Measurements from ENCODE around the gene CINP. TPM values are rescaled to one million over a fixed set of nuclear protein-coding genes. Genes with fewer than 3 reads are reported as not detected.

CINP gene
- total RNA-seq, 1 experiment from 2014 or later = 36.6 TPM

DNA sequence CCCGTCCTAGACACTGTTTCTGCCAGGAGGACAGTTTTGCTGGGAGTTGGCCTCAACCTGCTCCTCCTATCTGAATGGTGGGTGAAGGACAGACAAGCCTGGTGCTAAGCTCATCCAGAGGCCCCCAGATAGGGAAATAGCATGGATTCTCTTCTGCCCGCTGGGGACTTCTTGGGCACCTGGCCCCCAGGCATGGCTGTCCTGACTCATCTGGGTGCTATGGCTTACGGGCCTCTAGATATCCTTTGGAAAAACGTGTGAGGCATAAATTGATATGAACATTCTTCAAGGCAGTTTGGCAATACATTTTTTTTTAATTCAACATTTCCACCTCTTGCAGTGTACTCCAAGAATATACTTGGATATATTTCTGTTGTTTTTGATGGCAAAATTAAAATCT is 8.7 kb upstream of the CINP start:
- H3K36me3 Mint-ChIP-seq (ENCODE audit: insufficient read depth, unreplicated experiment) = peaks cover 16% of the 10 kb centered on the region
- no peak overlapping the region for H3K27ac Mint-ChIP-seq (ENCODE audit: low read depth, unreplicated experiment)
- no peak overlapping the region for H3K4me3 Mint-ChIP-seq (ENCODE audit: unreplicated experiment)
- ChIA-PET POLR2A (interaction anchor here (1.7 kb wide), 1 partner anchor 9 kb away, joined by 4 read pairs; the partner anchor contains the start of genes CINP and TECPR2), CTCF (interaction anchor here (0.6 kb wide), 1 partner anchor 67 kb away, joined by 3 read pairs; no protein-coding TSS in a partner anchor)
- no peaks in the 10 kb centered on the region for H3K27me3 Mint-ChIP-seq (ENCODE audit: insufficient read depth, unreplicated experiment)
- no peaks in the 10 kb centered on the region for H3K9me3 Mint-ChIP-seq (ENCODE audit: unreplicated experiment)
- TF ChIP-seq, protein P1, sequence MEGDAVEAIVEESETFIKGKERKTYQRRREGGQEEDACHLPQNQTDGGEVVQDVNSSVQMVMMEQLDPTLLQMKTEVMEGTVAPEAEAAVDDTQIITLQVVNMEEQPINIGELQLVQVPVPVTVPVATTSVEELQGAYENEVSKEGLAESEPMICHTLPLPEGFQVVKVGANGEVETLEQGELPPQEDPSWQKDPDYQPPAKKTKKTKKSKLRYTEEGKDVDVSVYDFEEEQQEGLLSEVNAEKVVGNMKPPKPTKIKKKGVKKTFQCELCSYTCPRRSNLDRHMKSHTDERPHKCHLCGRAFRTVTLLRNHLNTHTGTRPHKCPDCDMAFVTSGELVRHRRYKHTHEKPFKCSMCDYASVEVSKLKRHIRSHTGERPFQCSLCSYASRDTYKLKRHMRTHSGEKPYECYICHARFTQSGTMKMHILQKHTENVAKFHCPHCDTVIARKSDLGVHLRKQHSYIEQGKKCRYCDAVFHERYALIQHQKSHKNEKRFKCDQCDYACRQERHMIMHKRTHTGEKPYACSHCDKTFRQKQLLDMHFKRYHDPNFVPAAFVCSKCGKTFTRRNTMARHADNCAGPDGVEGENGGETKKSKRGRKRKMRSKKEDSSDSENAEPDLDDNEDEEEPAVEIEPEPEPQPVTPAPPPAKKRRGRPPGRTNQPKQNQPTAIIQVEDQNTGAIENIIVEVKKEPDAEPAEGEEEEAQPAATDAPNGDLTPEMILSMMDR (IDR thresholded peaks at IDR 0.05; ENCODE audit: unreplicated experiment) = no peak
- no peak for DNase-seq (ENCODE audit: unreplicated experiment)
- BruUV-seq (replicated peaks) = no TSS peak
- H3K4me1 Mint-ChIP-seq (ENCODE audit: insufficient read depth, unreplicated experiment) = no peaks in the 10 kb centered on the region
- intact Hi-C loops (cut with micrococcal nuclease) = no loop called here

DNA sequence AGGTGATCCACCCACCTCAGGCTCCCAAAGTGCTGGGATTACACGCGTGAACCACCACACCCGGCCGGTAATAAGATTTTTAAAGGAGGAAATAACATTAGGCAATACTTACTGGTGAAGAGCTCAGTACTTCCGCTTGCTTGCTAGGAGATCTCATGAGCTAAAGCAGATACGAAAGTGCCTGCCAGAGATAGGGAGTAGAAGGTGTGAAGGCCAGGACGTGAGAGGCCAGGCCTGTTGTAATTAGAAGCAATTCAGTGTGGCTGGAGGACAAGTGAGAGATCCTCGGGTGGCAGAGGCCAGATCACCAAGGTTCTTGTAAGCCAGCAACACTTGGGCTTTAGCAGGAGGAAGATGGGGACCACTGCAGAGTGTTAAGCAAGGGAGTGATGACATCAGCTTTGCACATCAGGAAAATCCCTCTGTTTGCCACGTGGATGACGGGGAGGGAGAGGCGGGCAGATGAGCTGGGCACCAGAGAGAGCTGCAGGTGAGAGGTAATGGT is 7.7 kb upstream of the CINP start:
- TF ChIP-seq, protein P1 (IDR thresholded peaks at IDR 0.05; ENCODE audit: unreplicated experiment) = no peak
- Mint-ChIP-seq H3K4me1 (ENCODE audit: insufficient read depth, unreplicated experiment) (no peaks in the 10 kb centered on the region), H3K27me3 (ENCODE audit: insufficient read depth, unreplicated experiment) (no peaks in the 10 kb centered on the region), H3K4me3 (ENCODE audit: unreplicated experiment) (no peak overlapping the region), H3K9me3 (ENCODE audit: unreplicated experiment) (no peaks in the 10 kb centered on the region), H3K27ac (ENCODE audit: low read depth, unreplicated experiment) (no peak overlapping the region), H3K36me3 (ENCODE audit: insufficient read depth, unreplicated experiment) (peaks cover 16% of the 10 kb centered on the region)
- CTCF ChIA-PET = interaction anchor here (0.6 kb wide), 2 partner anchors 224 to 355 kb away, joined by 3 to 4 read pairs; no protein-coding TSS in a partner anchor
- BruUV-seq (replicated peaks) = no TSS peak
- intact Hi-C loops (cut with micrococcal nuclease) = no loop called here
- no peak for DNase-seq (ENCODE audit: unreplicated experiment)
- POLR2A ChIA-PET = interaction anchor here (1.7 kb wide), 1 partner anchor 8 kb away, joined by 4 read pairs; the partner anchor contains the start of genes CINP and TECPR2

DNA sequence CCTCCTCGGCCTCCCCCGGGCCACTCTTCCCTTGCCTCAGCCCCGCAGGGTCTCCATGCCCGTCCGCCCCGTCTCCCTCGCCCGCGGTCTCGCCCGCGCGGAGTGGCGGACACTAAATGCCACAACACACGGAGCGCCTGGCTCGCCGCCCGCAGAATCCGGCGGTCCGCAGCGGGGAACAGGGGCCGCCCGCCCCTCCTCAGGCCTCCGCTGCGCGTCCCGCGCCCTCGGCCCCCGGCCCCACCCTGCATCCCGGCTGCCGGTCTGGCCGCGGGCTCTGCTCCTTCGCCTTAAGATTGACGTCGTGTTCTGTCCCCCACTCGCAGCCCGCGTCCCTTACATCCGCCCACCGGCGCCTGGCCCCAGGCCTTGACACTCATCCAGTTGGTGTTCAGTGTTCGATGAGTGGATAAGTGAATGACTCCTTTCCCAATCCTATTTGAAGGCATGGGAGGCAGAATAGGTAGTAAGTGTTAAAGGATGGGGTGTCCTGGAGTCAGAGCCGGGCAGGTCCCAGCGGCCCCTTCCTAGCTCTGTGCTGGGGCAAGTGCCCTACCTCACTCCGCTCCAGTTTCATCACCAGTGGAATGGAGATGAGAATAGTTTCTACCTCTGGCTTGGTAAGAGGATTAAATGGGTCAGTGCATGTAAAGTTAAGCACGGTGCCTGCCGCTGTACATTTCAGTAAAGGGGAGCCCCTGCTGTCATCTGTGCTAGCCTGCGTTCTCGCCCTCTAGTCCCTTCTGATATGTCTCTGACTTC is 673 bp upstream of the CINP start:
- Mint-ChIP-seq H3K36me3 (ENCODE audit: insufficient read depth, unreplicated experiment) (peaks cover 14% of the 10 kb centered on the region), H3K9me3 (ENCODE audit: unreplicated experiment) (no peaks in the 10 kb centered on the region), H3K4me1 (ENCODE audit: insufficient read depth, unreplicated experiment) (peaks cover 16% of the 10 kb centered on the region), H3K27me3 (ENCODE audit: insufficient read depth, unreplicated experiment) (no peaks in the 10 kb centered on the region), H3K27ac (ENCODE audit: low read depth, unreplicated experiment) (peak overlapping the region; percentile 93), H3K4me3 (ENCODE audit: unreplicated experiment) (no peak overlapping the region)
- TF ChIP-seq, protein P1 (IDR thresholded peaks at IDR 0.05; ENCODE audit: unreplicated experiment) = no peak
- DNase-seq (ENCODE audit: unreplicated experiment) = peak; percentile 25
- no TSS peak for BruUV-seq (replicated peaks)
- intact Hi-C loops (cut with micrococcal nuclease) = no loop called here
- ChIA-PET POLR2A (interaction anchor here (0.7 to 3.0 kb wide), 10 partner anchors 8 to 149 kb away, joined by 3 to 15 read pairs (median 4); partner anchors contain the start of gene ZNF839), CTCF (interaction anchor here (0.6 to 0.7 kb wide), 3 partner anchors 60 to 747 kb away, joined by 3 to 4 read pairs (median 4); no protein-coding TSS in a partner anchor)

DNA sequence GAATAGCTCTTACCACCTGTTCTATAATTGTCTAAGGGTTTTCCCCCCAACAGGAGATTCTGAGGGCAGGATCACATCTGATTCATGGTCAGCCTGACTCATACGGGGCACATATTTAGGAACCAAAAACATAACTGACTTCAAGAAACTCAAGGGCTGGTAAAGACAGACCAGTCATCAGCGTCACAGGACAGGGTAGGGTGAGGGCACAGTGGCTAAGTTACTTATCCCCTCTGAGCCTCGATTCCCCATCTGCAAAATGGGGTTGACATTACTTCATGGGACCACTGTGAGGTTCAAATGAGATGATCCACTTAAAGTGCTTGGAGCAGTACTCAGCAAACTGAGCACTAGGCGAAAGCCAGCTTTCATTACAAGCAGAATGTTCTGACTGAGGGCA is 606 bp downstream of the CINP start:
- ChIA-PET CTCF (interaction anchor here (0.6 kb wide), 1 partner anchor 125 kb away, joined by 3 read pairs; no protein-coding TSS in a partner anchor), POLR2A (interaction anchor here (0.6 to 3.0 kb wide), 13 partner anchors 9 to 600 kb away, joined by 3 to 15 read pairs (median 4); partner anchors contain the start of gene ZNF839)
- no peaks in the 10 kb centered on the region for H3K27me3 Mint-ChIP-seq (ENCODE audit: insufficient read depth, unreplicated experiment)
- intact Hi-C loops (cut with micrococcal nuclease) = no loop called here
- TF ChIP-seq, protein P1 (IDR thresholded peaks at IDR 0.05; ENCODE audit: unreplicated experiment) = no peak
- H3K4me1 Mint-ChIP-seq (ENCODE audit: insufficient read depth, unreplicated experiment) = peaks cover 16% of the 10 kb centered on the region
- peak overlapping the region; percentile 93 for H3K27ac Mint-ChIP-seq (ENCODE audit: low read depth, unreplicated experiment)
- peaks cover 27% of the 10 kb centered on the region for H3K36me3 Mint-ChIP-seq (ENCODE audit: insufficient read depth, unreplicated experiment)
- H3K4me3 Mint-ChIP-seq (ENCODE audit: unreplicated experiment) = no peak overlapping the region
- peak; percentile 30 for DNase-seq (ENCODE audit: unreplicated experiment)
- no peaks in the 10 kb centered on the region for H3K9me3 Mint-ChIP-seq (ENCODE audit: unreplicated experiment)
- no TSS peak for BruUV-seq (replicated peaks)
